Measurements from ENCODE around the gene PSMD5. TPM values are rescaled to one million over a fixed set of nuclear protein-coding genes. Genes with fewer than 3 reads are reported as not detected.

PSMD5 gene
- total RNA-seq, 1 experiment from 2014 or later = 30.3 TPM

GRCh38 chr9:120878188-120879130 lies 35.7 kb upstream of the PSMD5 start:
- Histone ChIP-seq H3K27me3 (replicated peaks) (no peaks in the 10 kb centered on the region), H3K4me1 (replicated peaks) (peaks cover 34% of the 10 kb centered on the region), H3K27ac (no peak overlapping the region), H3K36me3 (peaks cover 33% of the 10 kb centered on the region), H3K9me3 (replicated peaks) (no peaks in the 10 kb centered on the region), H3K4me3 (no peak overlapping the region)
- no peak for DNase-seq (ENCODE audit: low read depth in 1 of 2, low spot score in 2 of 2)

- Histone ChIP-seq H3K4me3 (peak overlapping the region; percentile 50), H3K27ac (peak overlapping the region; percentile 75)
Observed at GRCh38 chr9:120877276-120878034, 34.7 kb upstream of the PSMD5 start.

GRCh38 chr9:120876842-120877240 lies 34.1 kb upstream of the PSMD5 start, which contains the start of gene PHF19:
Gene PHF19 (minus strand): TSS chr9:120877188. CDS start chr9:120874741, 2,447 bp downstream.
- Histone ChIP-seq H3K27me3 (replicated peaks) (no peaks in the 10 kb centered on the region), H3K4me3 (peak within 1 kb of the TSS; percentile 50), H3K4me1 (replicated peaks) (peaks cover 34% of the 10 kb centered on the region), H3K27ac (peak within 1 kb of the TSS; percentile 97), H3K9me3 (replicated peaks) (no peaks in the 10 kb centered on the region), H3K36me3 (peaks cover 47% of the 10 kb centered on the region)
- DNase-seq (ENCODE audit: low read depth in 1 of 2, low spot score in 2 of 2) = peak in 1 of 2 experiments; percentile 61

More at GRCh38 chr9:120877276-120878034, 34.7 kb upstream of the PSMD5 start:
- peak; percentile 54 to 78 for DNase-seq (ENCODE audit: low read depth in 1 of 2, low spot score in 2 of 2)
- Histone ChIP-seq H3K36me3 (peaks cover 42% of the 10 kb centered on the region), H3K4me1 (replicated peaks) (peaks cover 34% of the 10 kb centered on the region), H3K27me3 (replicated peaks) (no peaks in the 10 kb centered on the region), H3K9me3 (replicated peaks) (no peaks in the 10 kb centered on the region)

GRCh38 chr9:120875954-120876841 lies 33.5 kb upstream of the PSMD5 start:
- Histone ChIP-seq H3K27me3 (replicated peaks) (no peaks in the 10 kb centered on the region), H3K9me3 (replicated peaks) (no peaks in the 10 kb centered on the region), H3K4me3 (peak overlapping the region; percentile 50), H3K36me3 (peaks cover 53% of the 10 kb centered on the region), H3K4me1 (replicated peaks) (peaks cover 34% of the 10 kb centered on the region), H3K27ac (peak overlapping the region; percentile 97)
- peak; percentile 92 to 95 for DNase-seq (ENCODE audit: low read depth in 1 of 2, low spot score in 2 of 2)

GRCh38 chr9:120875643-120875953 lies 32.9 kb upstream of the PSMD5 start:
- Histone ChIP-seq H3K27me3 (replicated peaks) (no peaks in the 10 kb centered on the region), H3K4me1 (replicated peaks) (peaks cover 34% of the 10 kb centered on the region), H3K36me3 (peaks cover 59% of the 10 kb centered on the region), H3K27ac (peak overlapping the region; percentile 97), H3K4me3 (peak overlapping the region; percentile 50), H3K9me3 (replicated peaks) (no peaks in the 10 kb centered on the region)
- DNase-seq (ENCODE audit: low read depth in 1 of 2, low spot score in 2 of 2) = no peak

- Histone ChIP-seq H3K4me3 (peak overlapping the region; percentile 50), H3K9me3 (replicated peaks) (no peaks in the 10 kb centered on the region), H3K36me3 (peaks cover 63% of the 10 kb centered on the region), H3K27me3 (replicated peaks) (no peaks in the 10 kb centered on the region), H3K4me1 (replicated peaks) (peaks cover 34% of the 10 kb centered on the region), H3K27ac (peak overlapping the region; percentile 97)
- no peak for DNase-seq (ENCODE audit: low read depth in 1 of 2, low spot score in 2 of 2)
Observed at GRCh38 chr9:120875195-120875565, 32.5 kb upstream of the PSMD5 start.

- Histone ChIP-seq H3K27ac (peak overlapping the region; percentile 97; the same call in 1 of the 2 replicates), H3K36me3 (peaks cover 69% of the 10 kb centered on the region), H3K4me1 (replicated peaks) (peaks cover 35% of the 10 kb centered on the region), H3K4me3 (no peak overlapping the region), H3K9me3 (replicated peaks) (no peaks in the 10 kb centered on the region), H3K27me3 (replicated peaks) (no peaks in the 10 kb centered on the region)
- DNase-seq (ENCODE audit: low read depth in 1 of 2, low spot score in 2 of 2) = no peak
Observed at GRCh38 chr9:120874226-120875194, 31.8 kb upstream of the PSMD5 start.

- Histone ChIP-seq H3K36me3 (peaks cover 76% of the 10 kb centered on the region), H3K4me1 (replicated peaks) (peaks cover 42% of the 10 kb centered on the region), H3K9me3 (replicated peaks) (no peaks in the 10 kb centered on the region), H3K27me3 (replicated peaks) (no peaks in the 10 kb centered on the region), H3K27ac (no peak overlapping the region), H3K4me3 (no peak overlapping the region)
- DNase-seq (ENCODE audit: low read depth in 1 of 2, low spot score in 2 of 2) = no peak
Observed at GRCh38 chr9:120873512-120873911, 30.8 kb upstream of the PSMD5 start.

- Histone ChIP-seq H3K27ac (no peak overlapping the region), H3K36me3 (peaks cover 82% of the 10 kb centered on the region), H3K4me1 (replicated peaks) (peaks cover 41% of the 10 kb centered on the region), H3K9me3 (replicated peaks) (no peaks in the 10 kb centered on the region), H3K27me3 (replicated peaks) (no peaks in the 10 kb centered on the region), H3K4me3 (no peak overlapping the region)
- DNase-seq (ENCODE audit: low read depth in 1 of 2, low spot score in 2 of 2) = no peak
Observed at GRCh38 chr9:120872791-120873502, 30.2 kb upstream of the PSMD5 start.

- H3K9me3 ChIP-seq (replicated peaks) = no peaks in the 10 kb centered on the region
- DNase-seq (ENCODE audit: low read depth in 1 of 2, low spot score in 2 of 2) = no peak
- no peaks in the 10 kb centered on the region for H3K27me3 ChIP-seq (replicated peaks)
- H3K27ac ChIP-seq = no peak overlapping the region
- no peak overlapping the region for H3K4me3 ChIP-seq
- H3K4me1 ChIP-seq (replicated peaks) = peaks cover 26% of the 10 kb centered on the region
- H3K36me3 ChIP-seq = peaks cover 93% of the 10 kb centered on the region
Observed at GRCh38 chr9:120870206-120870605, 27.5 kb upstream of the PSMD5 start.

- DNase-seq (ENCODE audit: low read depth in 1 of 2, low spot score in 2 of 2) = no peak
- H3K4me3 ChIP-seq = no peak overlapping the region
- peaks cover 23% of the 10 kb centered on the region for H3K4me1 ChIP-seq (replicated peaks)
- H3K27ac ChIP-seq = no peak overlapping the region
- H3K9me3 ChIP-seq (replicated peaks) = no peaks in the 10 kb centered on the region
- H3K36me3 ChIP-seq = peaks cover 93% of the 10 kb centered on the region
- no peaks in the 10 kb centered on the region for H3K27me3 ChIP-seq (replicated peaks)
Observed at GRCh38 chr9:120869726-120870125, 27.0 kb upstream of the PSMD5 start.

- H3K27me3 ChIP-seq (replicated peaks) = no peaks in the 10 kb centered on the region
- H3K4me1 ChIP-seq (replicated peaks) = peaks cover 20% of the 10 kb centered on the region
- no peak for DNase-seq (ENCODE audit: low read depth in 1 of 2, low spot score in 2 of 2)
- no peaks in the 10 kb centered on the region for H3K9me3 ChIP-seq (replicated peaks)
- peak overlapping the region; percentile 29 for H3K4me3 ChIP-seq
- H3K27ac ChIP-seq = peak overlapping the region; percentile 17; the same call in 1 of the 2 replicates
- peaks cover 93% of the 10 kb centered on the region for H3K36me3 ChIP-seq
Observed at GRCh38 chr9:120869360-120869687, 26.6 kb upstream of the PSMD5 start.

Measured in SJSA1 (cell line).